ENCODE data around the gene MUC12.

- no peak for TF ChIP-seq POLR2A (IDR thresholded peaks at IDR 0.05)
- TF ChIP-seq, protein P1, sequence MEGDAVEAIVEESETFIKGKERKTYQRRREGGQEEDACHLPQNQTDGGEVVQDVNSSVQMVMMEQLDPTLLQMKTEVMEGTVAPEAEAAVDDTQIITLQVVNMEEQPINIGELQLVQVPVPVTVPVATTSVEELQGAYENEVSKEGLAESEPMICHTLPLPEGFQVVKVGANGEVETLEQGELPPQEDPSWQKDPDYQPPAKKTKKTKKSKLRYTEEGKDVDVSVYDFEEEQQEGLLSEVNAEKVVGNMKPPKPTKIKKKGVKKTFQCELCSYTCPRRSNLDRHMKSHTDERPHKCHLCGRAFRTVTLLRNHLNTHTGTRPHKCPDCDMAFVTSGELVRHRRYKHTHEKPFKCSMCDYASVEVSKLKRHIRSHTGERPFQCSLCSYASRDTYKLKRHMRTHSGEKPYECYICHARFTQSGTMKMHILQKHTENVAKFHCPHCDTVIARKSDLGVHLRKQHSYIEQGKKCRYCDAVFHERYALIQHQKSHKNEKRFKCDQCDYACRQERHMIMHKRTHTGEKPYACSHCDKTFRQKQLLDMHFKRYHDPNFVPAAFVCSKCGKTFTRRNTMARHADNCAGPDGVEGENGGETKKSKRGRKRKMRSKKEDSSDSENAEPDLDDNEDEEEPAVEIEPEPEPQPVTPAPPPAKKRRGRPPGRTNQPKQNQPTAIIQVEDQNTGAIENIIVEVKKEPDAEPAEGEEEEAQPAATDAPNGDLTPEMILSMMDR (IDR thresholded peaks at IDR 0.05) = no peak
- no peak for TF ChIP-seq POLR2AphosphoS5 (IDR thresholded peaks at IDR 0.05)
- TF ChIP-seq EP300 (IDR thresholded peaks at IDR 0.05) = no peak
Measured at GRCh38 chr7:100947792-100948191, 21.6 kb upstream of the MUC12 start.
